Measurements from ENCODE around the gene LPIN1. TPM values are rescaled to one million over a fixed set of nuclear protein-coding genes. Genes with fewer than 3 reads are reported as not detected.
"Not testable (repeated sequence)": the region's sequence is repeated elsewhere in the genome, so short reads cannot be mapped to it uniquely, and the experiment has no call there.

The LPIN1 gene
- total RNA-seq, 2 donors from 2014 or later = 24.4 to 34.9 TPM

DNA sequence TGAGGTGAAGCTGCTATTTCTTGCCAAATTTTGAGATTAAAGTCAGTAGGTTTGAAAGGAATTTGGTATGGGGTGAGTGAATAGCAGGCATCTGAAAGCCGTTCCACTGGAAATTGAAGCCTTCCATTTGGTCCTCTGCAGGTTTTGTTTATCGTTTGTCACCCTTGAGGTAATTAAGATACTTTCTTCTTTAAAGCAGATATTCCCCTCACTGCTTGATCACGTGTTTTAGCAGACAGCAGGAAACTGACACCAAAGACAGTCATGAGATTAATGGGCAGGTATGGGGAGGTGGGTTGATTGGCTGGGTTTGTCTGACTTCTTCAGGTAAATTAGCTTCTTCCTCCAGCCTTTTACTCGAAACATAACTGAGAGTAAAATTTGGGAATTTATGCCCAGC is 10.7 kb downstream of the LPIN1 start:
- intact Hi-C loops (cut with DNase I, micrococcal nuclease) = no loop called here
- ATAC-seq (no peak), DNase-seq (no peak)

DNA sequence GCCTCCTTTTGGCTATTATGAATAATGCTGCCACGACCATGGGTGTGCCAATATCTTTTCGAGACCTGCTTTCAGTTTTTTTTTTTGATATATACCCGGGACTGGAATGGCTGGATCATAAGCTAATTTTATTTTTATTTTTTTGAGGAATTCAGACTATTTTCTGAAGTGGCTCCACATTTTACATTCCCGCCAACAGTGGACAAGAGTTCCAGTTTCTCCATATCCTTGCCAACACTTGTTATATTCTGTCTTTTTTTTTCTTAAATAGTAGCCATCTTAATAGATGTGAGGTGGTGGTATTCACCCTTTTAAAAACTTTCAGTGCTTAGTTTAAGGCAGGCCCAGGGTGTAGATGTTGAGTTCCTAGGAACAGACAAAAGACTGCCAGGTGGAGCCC is 11.8 kb downstream of the LPIN1 start:
- intact Hi-C loops (cut with DNase I, micrococcal nuclease) = no loop called here
- ATAC-seq (no peak), DNase-seq (no peak)

DNA sequence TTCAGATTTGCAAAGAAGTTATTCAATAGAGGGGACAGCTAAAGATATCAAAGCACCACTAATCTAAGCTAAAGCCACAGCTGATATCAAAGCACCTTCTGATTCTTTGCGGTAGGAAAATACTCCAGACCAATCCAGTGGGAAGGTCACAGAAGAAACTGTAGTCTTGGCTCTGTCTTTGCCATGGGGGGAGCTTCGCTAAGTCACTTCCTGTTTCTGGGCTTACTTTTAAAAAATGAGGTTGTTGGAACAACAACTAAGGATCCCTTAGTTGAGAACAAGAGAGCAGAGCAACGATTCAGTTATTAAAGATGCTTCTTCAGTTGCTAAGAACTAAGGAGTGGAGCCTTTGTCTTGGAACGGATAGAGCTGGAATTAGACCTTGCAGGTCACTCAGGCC is 12.2 kb downstream of the LPIN1 start:
- no peak for ATAC-seq
- DNase-seq = no peak
- intact Hi-C loops (cut with DNase I, micrococcal nuclease) = no loop called here

DNA sequence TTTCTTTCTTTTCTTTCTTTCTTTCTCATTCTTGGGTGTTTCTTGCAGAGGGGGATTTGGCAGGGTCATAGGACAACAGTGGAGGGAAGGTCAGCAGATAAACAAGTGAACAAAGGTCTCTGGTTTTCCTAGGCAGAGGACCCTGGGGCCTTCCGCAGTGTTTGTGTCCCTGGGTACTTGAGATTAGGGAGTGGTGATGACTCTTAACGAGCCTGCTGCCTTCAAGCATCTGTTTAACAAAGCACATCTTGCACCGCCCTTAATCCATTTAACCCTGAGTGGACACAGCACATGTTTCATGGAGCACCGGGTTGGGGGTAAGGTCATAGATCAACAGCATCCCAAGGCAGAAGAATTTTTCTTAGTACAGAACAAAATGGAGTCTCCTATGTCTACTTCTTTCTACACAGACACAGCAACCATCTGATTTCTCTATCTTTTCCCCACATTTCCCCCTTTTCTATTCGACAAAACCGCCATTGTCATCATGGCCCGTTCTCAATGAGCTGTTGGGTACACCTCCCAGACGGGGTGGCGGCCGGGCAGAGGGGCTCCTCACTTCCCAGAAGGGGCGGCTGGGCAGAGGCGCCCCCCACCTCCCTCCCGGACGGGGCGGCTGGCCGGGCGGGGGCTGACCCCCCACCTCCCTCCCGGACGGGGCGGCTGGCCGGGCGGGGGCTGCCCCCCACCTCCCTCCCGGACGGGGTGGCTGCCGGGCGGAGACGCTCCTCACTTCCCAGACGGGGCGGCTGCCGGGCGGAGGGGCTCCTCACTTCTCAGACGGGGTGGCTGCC is 12.9 kb downstream of the LPIN1 start:
- ATAC-seq; DNase-seq; intact Hi-C loops (cut with DNase I, micrococcal nuclease): not testable (repeated sequence)

DNA sequence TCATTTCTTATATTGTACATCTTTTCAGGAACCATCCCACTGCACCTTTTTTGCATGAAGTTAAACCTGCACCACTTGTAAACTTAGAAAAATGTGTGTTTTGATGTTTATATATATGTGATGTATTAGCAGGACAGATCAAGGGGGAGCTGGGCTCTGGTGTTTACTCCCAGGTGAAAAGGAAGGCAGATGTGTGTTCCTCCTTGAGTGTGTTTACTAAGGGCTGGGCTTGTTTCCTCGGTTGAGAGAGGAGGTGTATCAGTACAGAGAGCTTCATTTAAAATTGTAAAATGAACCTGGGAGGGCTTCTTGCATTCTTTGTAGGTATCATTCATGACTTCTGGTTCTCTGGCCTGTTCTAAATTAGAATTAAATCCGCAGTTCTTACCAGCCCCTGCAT is 14.8 kb downstream of the LPIN1 start:
- ATAC-seq (peak; percentile 82), DNase-seq (no peak)
- intact Hi-C loops (cut with DNase I, micrococcal nuclease) = no loop called here

DNA sequence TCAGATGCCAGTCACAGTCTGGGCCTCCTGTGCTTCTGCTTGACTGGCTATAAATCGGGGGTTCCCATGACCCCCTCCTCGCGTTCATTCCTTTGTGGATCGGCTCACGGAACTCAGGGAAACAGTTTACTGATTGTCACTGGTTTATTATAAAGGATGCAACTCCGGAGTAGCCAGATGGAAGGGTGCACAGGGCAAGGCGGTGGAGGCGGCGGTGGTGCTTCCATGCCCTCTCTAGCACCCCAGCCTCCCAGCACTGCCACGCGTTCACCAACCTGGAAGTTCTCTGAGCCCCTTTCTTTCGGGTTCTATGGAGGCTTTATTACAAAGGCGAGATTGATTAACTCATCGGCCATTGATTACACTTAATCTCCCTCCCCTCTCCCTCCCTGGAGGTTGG is 15.6 kb downstream of the LPIN1 start:
- DNase-seq = no peak
- intact Hi-C loops (cut with DNase I, micrococcal nuclease) = no loop called here
- no peak for ATAC-seq

DNA sequence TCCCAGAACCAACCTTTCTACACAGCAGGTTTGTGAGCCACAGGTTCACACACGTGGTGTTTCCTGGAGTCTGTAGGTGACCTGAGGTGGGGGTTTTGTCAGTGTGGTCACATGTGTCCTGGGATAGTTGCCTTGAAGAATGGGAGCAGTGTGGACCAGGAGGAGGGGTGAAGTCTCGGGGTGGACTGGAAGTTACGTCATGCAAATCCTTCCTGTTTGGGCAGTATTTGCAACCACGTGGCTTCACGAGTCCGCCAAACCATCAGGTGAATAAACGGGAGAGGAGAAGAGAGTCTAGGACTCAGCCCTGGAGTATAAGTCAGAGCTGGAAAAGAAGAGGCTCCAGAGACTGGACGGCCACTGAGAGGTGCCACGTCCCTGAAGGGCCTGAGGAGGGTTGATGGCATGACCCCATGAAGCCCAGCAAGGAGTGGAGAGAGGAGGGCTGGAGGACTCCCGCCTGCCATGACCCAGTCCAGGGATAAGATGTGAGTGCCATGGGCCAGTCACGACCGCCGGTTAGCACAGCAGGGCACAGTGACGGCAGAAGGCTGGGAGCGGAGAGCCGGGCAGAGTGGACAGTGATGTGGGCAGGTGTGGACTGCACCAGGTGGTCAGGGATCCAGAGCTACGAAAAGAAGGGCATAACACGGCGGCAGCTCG is 16.5 kb downstream of the LPIN1 start:
- no peak for DNase-seq
- ATAC-seq = no peak
- intact Hi-C loops (cut with DNase I, micrococcal nuclease) = no loop called here

DNA sequence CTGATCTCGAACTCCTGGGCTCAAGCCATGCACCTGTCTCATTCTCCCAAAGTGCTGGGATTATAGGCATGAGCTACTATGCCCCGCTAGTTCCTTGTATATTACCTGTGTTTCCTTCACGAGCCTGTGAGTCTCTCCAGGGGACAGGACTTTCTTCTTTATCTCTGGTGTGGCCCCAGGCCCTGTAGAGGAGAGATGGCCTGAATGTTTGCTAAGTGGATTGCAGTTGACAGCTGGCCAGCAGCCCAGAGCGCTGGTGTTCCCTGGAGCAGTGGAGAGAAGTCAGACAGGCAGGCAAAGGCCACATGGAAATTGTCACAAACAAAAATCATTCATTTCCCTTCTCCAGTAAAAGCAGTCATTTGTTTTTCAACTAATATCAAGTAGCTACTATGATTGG is 17.9 kb downstream of the LPIN1 start:
- intact Hi-C loops (cut with DNase I, micrococcal nuclease) = no loop called here
- DNase-seq = peak; percentile 71 to 79
- peak; percentile 95 for ATAC-seq

DNA sequence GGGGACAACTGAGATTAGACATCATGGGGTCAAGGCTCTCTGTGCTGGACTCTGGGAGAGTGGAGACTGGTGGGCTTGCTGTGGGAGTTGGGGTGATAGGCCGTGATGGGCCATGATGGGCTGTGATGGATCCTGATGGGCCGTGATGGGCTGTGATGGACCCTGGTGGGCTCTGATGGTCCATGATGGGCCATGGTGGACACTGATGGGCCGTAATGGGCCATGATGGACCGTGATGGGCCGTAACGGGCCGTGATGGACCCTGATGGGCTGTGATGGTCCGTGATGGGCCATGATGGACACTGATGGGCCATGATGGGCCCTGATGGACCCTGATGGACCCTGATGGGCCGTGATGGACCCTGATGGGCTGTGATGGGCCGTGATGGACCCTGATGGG is 18.5 kb downstream of the LPIN1 start:
- ATAC-seq = no peak
- DNase-seq = no peak
- intact Hi-C loops (cut with DNase I, micrococcal nuclease) = no loop called here

DNA sequence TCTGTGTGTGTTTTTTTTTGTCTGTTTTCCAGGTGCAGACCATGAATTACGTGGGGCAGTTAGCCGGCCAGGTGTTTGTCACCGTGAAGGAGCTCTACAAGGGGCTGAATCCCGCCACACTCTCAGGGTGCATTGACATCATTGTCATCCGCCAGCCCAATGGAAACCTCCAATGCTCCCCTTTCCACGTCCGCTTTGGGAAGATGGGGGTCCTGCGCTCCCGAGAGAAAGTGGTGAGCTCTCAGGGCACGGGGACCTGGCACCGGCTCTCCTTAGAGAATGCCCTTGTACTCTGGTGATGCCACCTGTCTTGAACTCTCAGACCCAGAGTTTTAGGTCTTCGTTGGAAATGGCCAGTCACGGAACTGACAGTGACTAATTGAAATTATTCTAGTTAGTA is 19.1 kb downstream of the LPIN1 start:
- no peak for ATAC-seq
- intact Hi-C loops (cut with DNase I, micrococcal nuclease) = no loop called here
- DNase-seq = no peak

DNA sequence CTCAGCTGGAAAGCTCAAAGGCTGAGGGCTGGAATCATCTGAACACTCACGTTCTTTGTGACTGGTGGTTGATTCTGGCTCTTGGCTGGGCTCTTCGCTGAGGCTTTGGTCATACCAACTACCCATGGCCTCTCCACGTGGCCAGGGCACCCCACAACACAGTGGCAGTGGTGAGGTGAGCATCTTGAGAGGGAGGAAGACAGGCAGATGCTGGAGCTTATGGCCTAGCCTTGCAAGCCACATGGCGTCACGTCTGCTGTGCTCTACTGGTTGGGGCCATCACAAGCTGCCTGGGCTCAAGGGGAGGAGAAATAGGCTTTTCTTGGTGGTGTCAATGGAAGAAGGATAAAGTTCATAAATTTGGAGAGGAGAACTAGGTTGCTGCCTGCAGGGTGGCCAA is 19.6 kb downstream of the LPIN1 start:
- ATAC-seq = no peak
- intact Hi-C loops (cut with DNase I, micrococcal nuclease) = no loop called here
- DNase-seq = no peak

DNA sequence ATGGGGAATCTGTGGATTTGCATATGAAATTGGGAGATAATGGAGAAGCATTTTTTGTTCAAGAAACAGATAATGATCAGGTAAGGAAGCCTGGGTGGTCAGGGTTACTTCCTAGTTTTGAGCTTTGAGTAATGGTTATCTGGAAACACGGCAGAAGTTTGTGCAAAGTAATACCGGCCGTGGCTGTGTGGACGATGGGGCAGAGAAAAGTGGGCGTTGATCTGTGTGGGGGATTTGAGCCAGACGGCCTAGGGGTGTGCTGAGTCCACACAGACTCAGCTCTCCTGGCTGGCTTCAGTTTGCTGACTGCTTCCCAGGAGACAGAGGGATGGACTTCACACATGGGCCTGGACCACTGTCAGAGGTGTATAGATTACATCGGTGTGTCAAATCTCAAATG is 21.3 kb downstream of the LPIN1 start:
- ATAC-seq (no peak), DNase-seq (no peak)
- intact Hi-C loops (cut with DNase I, micrococcal nuclease) = no loop called here

DNA sequence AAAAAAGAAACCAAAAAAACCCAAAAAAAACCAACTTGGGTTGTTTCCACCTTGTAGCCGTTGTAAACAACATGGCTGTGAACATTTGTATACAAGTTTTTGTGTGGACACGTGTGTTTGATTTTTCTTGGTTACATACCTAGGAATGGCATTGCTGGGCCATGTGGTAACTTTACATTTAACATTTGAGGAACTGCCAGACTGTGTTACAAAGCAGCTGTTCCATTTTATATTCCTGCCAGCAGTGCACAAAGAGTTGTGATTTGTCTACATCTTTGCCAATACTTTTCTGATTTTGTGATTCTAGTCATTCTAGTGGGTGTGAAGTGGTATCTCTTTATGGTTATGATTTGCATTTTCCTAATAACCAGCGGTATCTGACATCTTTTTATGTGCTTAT is 22.5 kb downstream of the LPIN1 start:
- DNase-seq = no peak
- intact Hi-C loops (cut with DNase I, micrococcal nuclease) = no loop called here
- ATAC-seq = no peak

DNA sequence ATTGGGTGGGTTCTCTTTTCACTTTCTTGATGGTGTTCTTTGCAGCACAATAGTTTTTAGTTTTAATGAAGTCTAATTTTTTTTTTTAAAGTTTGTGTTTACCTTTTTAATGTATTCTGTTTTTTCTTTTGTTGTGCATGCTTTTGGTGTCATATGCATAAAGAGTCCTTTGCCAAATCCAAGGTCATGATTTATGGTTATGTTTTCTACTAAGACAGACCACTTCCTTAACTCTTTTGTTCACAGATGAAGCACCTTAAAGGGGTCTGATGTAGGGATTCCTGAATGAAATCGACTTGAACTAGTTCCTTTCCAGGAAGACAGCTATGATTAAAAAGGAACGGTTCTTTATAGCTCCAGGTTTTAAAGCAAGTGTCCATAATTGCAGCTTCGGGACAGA is 23.1 kb downstream of the LPIN1 start:
- intact Hi-C loops (cut with DNase I, micrococcal nuclease) = no loop called here
- no peak for ATAC-seq

DNA sequence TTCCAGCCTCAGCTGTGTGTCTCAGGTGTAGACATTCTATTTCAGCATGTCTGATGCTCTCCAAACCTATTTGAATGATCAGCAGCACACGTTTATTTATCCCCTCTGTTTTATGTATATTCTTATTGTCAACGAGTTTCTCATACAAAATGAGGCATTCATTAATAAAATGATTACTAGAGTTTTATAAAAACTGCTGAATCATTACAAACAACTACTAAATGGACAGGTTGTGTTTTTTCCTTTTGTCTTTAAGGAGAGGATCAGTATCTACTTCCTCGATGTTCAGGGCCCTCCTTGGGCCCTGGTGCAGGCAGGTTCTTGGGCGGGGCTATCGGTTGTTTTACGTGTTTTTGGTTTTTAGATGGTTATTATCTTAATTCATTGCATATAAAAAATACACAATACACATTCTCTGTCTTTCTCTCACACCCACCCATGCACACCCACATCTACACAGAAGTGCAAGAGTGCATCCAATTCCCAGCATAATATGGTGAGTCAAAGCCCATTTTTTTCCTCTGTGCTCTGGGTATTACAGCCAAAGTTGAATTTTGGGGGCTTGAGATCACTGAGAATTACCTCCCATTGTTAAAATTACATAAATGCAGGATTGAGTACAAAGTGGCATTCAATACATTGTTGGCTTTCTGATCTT is 24.2 kb downstream of the LPIN1 start:
- ATAC-seq (no peak), DNase-seq (no peak)
- intact Hi-C loops (cut with DNase I, micrococcal nuclease) = no loop called here

More for the DNA sequence above, 23.1 kb downstream of the LPIN1 start:
- DNase-seq = no peak

DNA sequence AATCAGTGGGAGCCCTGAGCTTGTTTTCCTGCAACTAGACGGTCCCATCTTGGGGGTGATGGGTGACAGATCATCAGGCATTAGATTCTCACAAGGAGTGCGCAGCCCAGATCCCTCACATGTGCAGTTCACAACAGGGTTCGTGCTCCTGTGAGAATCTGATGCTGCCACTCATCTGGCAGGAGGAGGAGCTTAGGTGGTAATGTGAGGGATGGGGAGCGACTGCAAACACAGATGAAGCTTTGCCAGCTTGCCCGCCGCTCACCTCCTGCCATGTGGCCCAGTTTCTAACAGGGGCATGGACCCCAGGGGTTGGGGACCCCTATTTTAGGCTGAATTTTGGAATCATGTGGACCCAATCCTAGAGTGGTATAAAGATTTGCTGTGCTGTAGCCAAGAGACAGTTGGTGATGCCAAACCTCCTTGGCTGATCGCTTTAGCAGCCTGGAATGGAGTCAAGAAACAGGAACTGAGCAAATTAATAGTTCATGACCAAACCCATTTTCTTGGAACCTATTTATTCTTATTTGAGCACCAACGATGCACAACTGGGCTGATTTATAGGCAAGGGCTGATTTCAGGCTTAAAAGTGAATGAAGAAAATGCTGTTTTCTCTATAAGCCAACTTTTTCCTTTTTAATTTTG is 25.7 kb downstream of the LPIN1 start:
- intact Hi-C loops (cut with DNase I, micrococcal nuclease) = no loop called here
- ATAC-seq (no peak), DNase-seq (no peak)

DNA sequence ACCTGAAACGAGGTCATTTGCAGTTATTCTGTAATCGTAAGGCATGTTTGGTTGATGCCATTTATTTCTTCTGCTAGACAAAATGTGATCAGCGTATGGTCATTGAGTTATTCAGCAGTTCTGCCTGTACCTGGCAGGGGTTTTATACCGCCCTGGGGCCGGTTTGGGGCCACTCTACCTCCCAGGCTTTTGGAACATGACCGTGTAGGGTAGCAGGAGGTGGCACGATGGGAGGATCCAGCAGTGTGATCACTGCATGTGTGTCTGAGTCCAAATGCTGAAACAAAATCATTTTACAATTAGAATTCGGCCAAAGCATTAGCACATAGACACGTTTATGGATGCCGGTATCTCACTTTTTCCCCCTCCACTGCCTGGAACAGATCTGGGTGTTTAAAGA is 26.7 kb downstream of the LPIN1 start:
- no peak for DNase-seq
- intact Hi-C loops (cut with DNase I, micrococcal nuclease) = no loop called here
- no peak for ATAC-seq

DNA sequence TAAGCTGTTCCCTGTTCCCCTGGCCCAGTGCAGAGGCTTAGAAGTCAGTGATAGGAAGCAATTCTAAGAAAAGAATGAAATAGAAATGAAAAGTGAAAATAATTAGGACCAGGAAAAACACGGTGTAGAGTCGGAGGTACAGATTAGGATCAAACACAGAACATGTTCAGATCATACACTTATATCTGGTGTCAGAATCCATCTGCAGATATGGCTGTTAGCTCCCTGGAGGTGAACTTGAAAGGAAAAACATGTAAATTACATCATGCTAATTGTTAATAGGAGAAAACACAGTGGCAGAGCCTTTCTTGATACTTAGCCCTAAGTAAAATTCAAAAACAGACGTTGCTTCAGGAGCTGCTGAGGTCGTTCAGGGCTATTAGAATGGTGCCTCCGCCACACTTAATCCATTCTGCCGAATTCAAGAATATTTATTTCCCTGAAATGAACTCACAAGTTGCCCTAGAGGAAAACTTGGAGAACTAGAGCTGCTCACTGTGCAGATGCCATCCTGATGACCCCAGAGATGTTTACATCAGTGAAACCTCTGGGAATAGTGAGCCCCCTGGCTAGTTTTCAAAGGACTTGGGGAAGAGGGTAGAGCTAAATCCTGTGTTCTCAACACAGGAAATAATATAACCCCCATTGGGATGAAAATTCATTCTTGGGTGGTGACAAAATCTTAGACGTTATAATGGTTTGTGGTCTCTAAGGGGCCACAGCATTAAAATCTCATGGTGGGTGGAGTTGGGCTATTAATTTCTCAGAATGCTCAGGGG is 27.5 kb downstream of the LPIN1 start:
- intact Hi-C loops (cut with DNase I, micrococcal nuclease) = no loop called here
- ATAC-seq (no peak), DNase-seq (no peak)

DNA sequence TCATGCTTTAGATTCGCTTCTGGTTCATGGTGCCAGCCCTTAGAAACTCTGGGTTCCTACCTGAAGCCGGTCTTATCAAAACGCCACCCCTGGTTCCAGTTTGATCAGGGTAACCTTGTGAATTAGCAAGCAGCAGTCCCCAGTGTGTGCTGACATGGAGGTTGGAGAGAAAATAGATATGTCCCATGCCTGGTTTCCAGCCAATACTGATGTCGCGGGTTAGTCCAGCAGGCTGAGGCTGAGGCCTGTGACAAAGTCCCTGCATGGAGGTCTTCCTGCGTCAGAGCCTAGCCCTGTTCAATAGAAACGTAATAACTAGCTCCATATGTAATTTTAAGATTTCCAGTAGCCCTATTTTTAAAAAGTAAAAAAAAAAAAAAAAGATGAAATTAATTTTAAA is 28.2 kb downstream of the LPIN1 start:
- intact Hi-C loops (cut with DNase I, micrococcal nuclease) = no loop called here
- no peak for DNase-seq
- no peak for ATAC-seq
